HG03342 (cell line): ENCODE results near the gene SEMA5A.

Experiments
- ATAC-seq: cut with Tn5 transposase; IDR thresholded peaks from one replicate; pipeline ENCODE4 v1.9.1; 2021; ENCODE audit warnings: mild to moderate bottlenecking, moderate library complexity; ENCODE audit not compliant: unreplicated experiment

The SEMA5A gene

GRCh38 chr5:9284272-9284671 is 261.6 kb downstream of the SEMA5A start:
- no peak for ATAC-seq

GRCh38 chr5:9283473-9283872 is 262.4 kb downstream of the SEMA5A start:
- no peak for ATAC-seq

GRCh38 chr5:9283021-9283420 is 262.9 kb downstream of the SEMA5A start:
- no peak for ATAC-seq

GRCh38 chr5:9282211-9282610 is 263.7 kb downstream of the SEMA5A start:
- no peak for ATAC-seq

- ATAC-seq, result no peak
Measured at GRCh38 chr5:9279774-9280173, 266.1 kb downstream of the SEMA5A start.

GRCh38 chr5:9278921-9279603 is 266.8 kb downstream of the SEMA5A start:
- ATAC-seq, result no peak

GRCh38 chr5:9269014-9269413 is 276.9 kb downstream of the SEMA5A start:
- no peak for ATAC-seq

- ATAC-seq, result no peak
Measured at GRCh38 chr5:9268226-9268625, 277.6 kb downstream of the SEMA5A start.

GRCh38 chr5:9265441-9266287 is 280.2 kb downstream of the SEMA5A start:
- no peak for ATAC-seq

GRCh38 chr5:9264301-9264700 is 281.6 kb downstream of the SEMA5A start:
- ATAC-seq, result no peak

- no peak for ATAC-seq
Measured at GRCh38 chr5:9263656-9264055, 282.2 kb downstream of the SEMA5A start.

- ATAC-seq, result no peak
Measured at GRCh38 chr5:9251379-9251980, 294.4 kb downstream of the SEMA5A start.

- no peak for ATAC-seq
Measured at GRCh38 chr5:9249231-9249630, 296.6 kb downstream of the SEMA5A start.

GRCh38 chr5:9245071-9245470 is 300.8 kb downstream of the SEMA5A start:
- ATAC-seq, result no peak

GRCh38 chr5:9244417-9244816 is 301.5 kb downstream of the SEMA5A start:
- ATAC-seq, result no peak

GRCh38 chr5:9241479-9242305 is 304.2 kb downstream of the SEMA5A start:
- ATAC-seq, result no peak

- no peak for ATAC-seq
Measured at GRCh38 chr5:9240431-9240830, 305.4 kb downstream of the SEMA5A start.

GRCh38 chr5:9239626-9240025 is 306.2 kb downstream of the SEMA5A start:
- no peak for ATAC-seq

GRCh38 chr5:9239071-9239470 is 306.8 kb downstream of the SEMA5A start:
- no peak for ATAC-seq

GRCh38 chr5:9233712-9234111 is 312.2 kb downstream of the SEMA5A start:
- ATAC-seq, result no peak

GRCh38 chr5:9233035-9233434 is 312.8 kb downstream of the SEMA5A start:
- ATAC-seq, result no peak
